Gastroesophageal sphincter (tissue), 4 donors: Measurements from ENCODE around the gene HBP1. TPM values are rescaled to one million over a fixed set of nuclear protein-coding genes. Genes with fewer than 3 reads are reported as not detected.
"Not testable (repeated sequence)": the region's sequence is repeated elsewhere in the genome, so short reads cannot be mapped to it uniquely, and the experiment has no call there.

Experiments
- ATAC-seq: fragments of 150-250 bp; one replicate; pipeline ENCODE4 v1.9.1; 2016; ENCODE audit warnings: mild to moderate bottlenecking, moderate library complexity
- H3K27ac ChIP-seq, 4 donors: fragments of 200-600 bp; sonication (generic) in 3 of 4; 1 replicate in 3 of 4; 2 replicates in 1 of 4; pipeline ENCODE4 v1.5.1; 2016 to 2019
- H3K27me3 ChIP-seq: fragments of 200-600 bp; sonication (generic); one replicate; pipeline ENCODE4 v1.5.1; 2019
- H3K36me3 ChIP-seq, 2 donors: fragments of 200-600 bp; sonication (generic); one replicate each; pipeline ENCODE4 v1.5.1; 2019; ENCODE audit warnings: control low read depth in 1 of 2
- H3K4me1 ChIP-seq, 3 donors: fragments of 200-600 bp; sonication (generic); 1 replicate in 2 of 3; 2 replicates in 1 of 3; pipeline ENCODE4 v1.5.1; 2016 to 2019; ENCODE audit warnings: control low read depth in 2 of 3
- H3K4me3 ChIP-seq, 2 donors: fragments of 200-600 bp; sonication (generic); one replicate each; pipeline ENCODE4 v1.5.1; 2019; ENCODE audit warnings: mild to moderate bottlenecking in 1 of 2, moderate library complexity in 1 of 2
- H3K9me3 ChIP-seq, 3 donors: fragments of 200-600 bp; sonication (generic); one replicate each; pipeline ENCODE4 v1.5.1; 2017 to 2019; ENCODE audit warnings: control low read depth in 2 of 3
- EP300 ChIP-seq: sonication (generic); formaldehyde crosslinking; IDR thresholded peaks from one replicate; pipeline ENCODE4 v1.6.1; 2017; ENCODE audit warnings: antibody characterized with exemption, mild to moderate bottlenecking
- POLR2A ChIP-seq, 2 donors: fragments of 450-650 bp; IDR thresholded peaks; one replicate each; pipeline ENCODE4 v1.6.1; 2017; ENCODE audit warnings: antibody characterized with exemption in 2 of 2, mild to moderate bottlenecking in 2 of 2, moderate library complexity in 1 of 2
- POLR2AphosphoS5 ChIP-seq: sonication (generic); formaldehyde crosslinking; IDR thresholded peaks from one replicate; pipeline ENCODE4 v1.6.1; 2017; ENCODE audit warnings: antibody characterized with exemption
- WGBS, 2 donors: methylation state at CpG; one replicate each; pipeline ENCODE4 v1.1.5; 2018; ENCODE audit warnings: low coverage in 1 of 2; 5-methylcytosine and 5-hydroxymethylcytosine counted together
- total RNA-seq, 4 donors: library from RNA; depleted of rRNA; stranded (reverse); fragments of >200 nt; gene quantifications; one replicate each; pipeline ENCODE4 v1.1.0, GENCODE V29; 2016
- TF ChIP-seq, protein P1 (sequence below), 4 experiments: fragments of 200-600 bp in 2 of 4; fragments of 450-650 bp in 2 of 4; sonication (generic) in 1 of 4; IDR thresholded peaks; one replicate each; pipeline ENCODE4 v1.5.1; 2017 to 2019; ENCODE audit warnings: antibody characterized with exemption in 4 of 4, mild to moderate bottlenecking in 2 of 4, moderate library complexity in 2 of 4

HBP1 gene
- total RNA-seq, 4 donors from 2014 or later: 57.1 to 126 (median 118) TPM

DNA sequence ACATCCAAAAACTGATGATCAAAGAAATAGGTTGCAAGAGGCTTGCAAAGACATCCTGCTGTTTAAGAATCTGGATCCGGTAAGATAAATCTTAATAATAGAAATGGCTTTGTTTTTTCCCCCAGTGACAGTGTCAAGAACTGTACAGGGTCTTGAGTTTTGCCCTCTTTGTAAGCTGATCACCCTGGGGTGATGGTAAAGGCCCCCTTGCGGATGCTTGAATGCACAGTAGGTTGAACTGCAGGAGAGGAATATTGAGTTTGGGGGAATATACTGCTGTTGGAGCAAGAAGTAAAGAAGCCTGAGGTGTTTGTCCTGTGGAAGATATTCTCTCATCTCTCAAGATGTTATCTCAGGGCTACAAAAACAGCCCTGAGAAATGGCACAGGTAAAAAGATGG is 40.6 kb upstream of the HBP1 start:
- no peak for ATAC-seq

DNA sequence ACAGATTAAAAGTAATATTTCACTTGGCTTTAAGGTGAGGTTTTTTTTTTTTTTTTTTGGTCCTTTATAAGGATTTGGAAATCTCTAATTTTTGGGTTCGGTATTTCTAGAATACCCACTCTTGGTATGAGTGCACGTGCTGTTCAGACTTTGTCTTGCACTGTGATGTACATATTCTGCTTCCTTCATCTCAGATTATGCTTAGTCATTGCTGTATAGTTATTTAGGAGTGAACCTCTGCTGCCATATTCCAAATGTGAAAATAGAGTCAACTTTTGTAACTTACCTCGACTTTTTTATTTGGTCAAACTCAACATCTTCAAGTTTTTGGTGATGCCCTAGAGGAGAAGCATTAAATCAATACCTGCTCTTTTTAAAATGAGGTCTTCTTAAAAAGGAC is 40.1 kb upstream of the HBP1 start:
- no peak for ATAC-seq
- Histone ChIP-seq H3K9me3 (no peaks in the 10 kb centered on the region), H3K27ac (no peak overlapping the region), H3K27me3 (no peaks in the 10 kb centered on the region), H3K36me3 (peaks cover 0 to 3% of the 10 kb centered on the region in 2 donors), H3K4me3 (no peak overlapping the region), H3K4me1 (peaks cover 0 to 7% (median 0%) of the 10 kb centered on the region in 3 donors)
- TF ChIP-seq POLR2AphosphoS5 (no peak), EP300 (no peak), POLR2A (IDR thresholded peaks at IDR 0.05) (no peak)
- TF ChIP-seq, protein P1, sequence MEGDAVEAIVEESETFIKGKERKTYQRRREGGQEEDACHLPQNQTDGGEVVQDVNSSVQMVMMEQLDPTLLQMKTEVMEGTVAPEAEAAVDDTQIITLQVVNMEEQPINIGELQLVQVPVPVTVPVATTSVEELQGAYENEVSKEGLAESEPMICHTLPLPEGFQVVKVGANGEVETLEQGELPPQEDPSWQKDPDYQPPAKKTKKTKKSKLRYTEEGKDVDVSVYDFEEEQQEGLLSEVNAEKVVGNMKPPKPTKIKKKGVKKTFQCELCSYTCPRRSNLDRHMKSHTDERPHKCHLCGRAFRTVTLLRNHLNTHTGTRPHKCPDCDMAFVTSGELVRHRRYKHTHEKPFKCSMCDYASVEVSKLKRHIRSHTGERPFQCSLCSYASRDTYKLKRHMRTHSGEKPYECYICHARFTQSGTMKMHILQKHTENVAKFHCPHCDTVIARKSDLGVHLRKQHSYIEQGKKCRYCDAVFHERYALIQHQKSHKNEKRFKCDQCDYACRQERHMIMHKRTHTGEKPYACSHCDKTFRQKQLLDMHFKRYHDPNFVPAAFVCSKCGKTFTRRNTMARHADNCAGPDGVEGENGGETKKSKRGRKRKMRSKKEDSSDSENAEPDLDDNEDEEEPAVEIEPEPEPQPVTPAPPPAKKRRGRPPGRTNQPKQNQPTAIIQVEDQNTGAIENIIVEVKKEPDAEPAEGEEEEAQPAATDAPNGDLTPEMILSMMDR (IDR thresholded peaks at IDR 0.05): no peak
- WGBS, 2 donors: 90 to 97% methylated on average over 1 to 3 of the region's 3 CpGs

More for the DNA sequence above, 40.6 kb upstream of the HBP1 start:
- WGBS, 2 donors: 91 to 93% methylated on average over 2 of the region's 2 CpGs
- no peak overlapping the region for H3K27ac ChIP-seq
- no peak overlapping the region for H3K4me3 ChIP-seq
- peaks cover 0 to 3% of the 10 kb centered on the region in 2 donors for H3K36me3 ChIP-seq
- H3K4me1 ChIP-seq: peaks cover 0 to 8% (median 0%) of the 10 kb centered on the region in 3 donors
- no peak for TF ChIP-seq POLR2AphosphoS5
- TF ChIP-seq EP300: no peak
- TF ChIP-seq, protein P1 (IDR thresholded peaks at IDR 0.05): no peak
- TF ChIP-seq POLR2A (IDR thresholded peaks at IDR 0.05): no peak
- H3K27me3 ChIP-seq: no peaks in the 10 kb centered on the region
- no peaks in the 10 kb centered on the region for H3K9me3 ChIP-seq

DNA sequence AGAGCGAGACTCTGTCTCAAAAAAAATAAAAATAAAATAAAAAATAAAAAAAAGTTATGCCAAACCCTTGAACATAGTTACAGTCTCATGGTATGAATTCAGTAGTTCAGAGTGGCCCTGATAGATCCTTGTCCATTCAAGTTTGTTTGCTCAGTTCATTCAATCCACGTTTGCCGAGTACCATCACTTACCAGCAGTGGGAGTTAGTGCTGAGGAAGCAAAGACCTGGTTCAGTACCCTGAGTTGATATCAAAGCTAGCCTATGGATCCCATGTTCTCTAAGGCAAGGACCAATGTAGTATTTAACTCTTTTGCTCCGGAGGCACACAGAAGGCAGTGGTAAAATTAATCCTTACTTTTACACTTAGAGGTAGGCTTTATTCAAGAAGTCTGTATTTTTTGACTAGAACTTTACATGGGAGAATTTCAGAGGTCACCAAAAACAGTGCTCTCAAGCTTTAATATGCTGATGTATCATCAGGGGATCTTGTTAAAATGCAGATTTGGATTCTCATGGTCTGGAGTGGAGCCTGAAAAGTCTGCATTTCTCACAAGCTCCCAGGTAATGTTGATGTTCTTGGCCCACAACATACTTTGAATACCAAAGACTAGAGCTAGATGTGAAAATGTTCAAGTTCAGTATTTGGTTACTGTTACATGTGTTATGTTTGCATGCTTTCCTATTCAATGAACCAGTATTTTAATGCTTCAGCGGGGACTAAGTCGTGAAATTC is 38.1 kb upstream of the HBP1 start:
- WGBS, 2 donors: 76 to 77% methylated on average over 5 of the region's 6 CpGs
- Histone ChIP-seq H3K36me3 (peaks cover 0 to 3% of the 10 kb centered on the region in 2 donors), H3K27me3 (no peaks in the 10 kb centered on the region), H3K4me3 (no peak overlapping the region), H3K27ac (no peak overlapping the region), H3K4me1 (peaks cover 0 to 1% (median 0%) of the 10 kb centered on the region in 3 donors), H3K9me3 (no peaks in the 10 kb centered on the region)
- no peak for TF ChIP-seq POLR2AphosphoS5
- ATAC-seq: no peak

DNA sequence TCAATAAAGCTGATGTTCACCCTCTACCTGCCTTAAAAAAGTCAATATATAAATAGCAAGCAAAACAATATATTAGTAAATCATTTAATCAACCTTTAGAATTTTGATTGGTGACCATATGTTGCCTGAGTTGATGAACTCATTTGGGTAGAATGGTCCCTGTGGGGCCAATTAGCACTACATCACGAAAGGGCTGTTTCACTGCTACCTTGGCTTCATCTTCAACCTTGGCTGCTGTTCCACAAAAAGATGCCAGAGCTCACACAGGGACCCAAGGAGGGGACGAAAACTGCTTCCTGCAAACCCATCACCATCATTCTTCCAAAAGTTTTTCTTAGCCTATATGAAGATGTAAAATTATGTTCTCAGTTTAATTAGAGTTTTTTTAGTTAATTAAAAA is 35.4 kb upstream of the HBP1 start:
- ATAC-seq: no peak
- Histone ChIP-seq H3K27me3 (no peaks in the 10 kb centered on the region), H3K4me3 (no peak overlapping the region), H3K27ac (no peak overlapping the region), H3K9me3 (no peaks in the 10 kb centered on the region), H3K36me3 (peaks cover 0 to 3% of the 10 kb centered on the region in 2 donors), H3K4me1 (peaks cover 0 to 5% (median 0%) of the 10 kb centered on the region in 3 donors)
- TF ChIP-seq EP300: no peak
- TF ChIP-seq POLR2AphosphoS5: no peak
- TF ChIP-seq, protein P1 (IDR thresholded peaks at IDR 0.05): no peak
- TF ChIP-seq POLR2A (IDR thresholded peaks at IDR 0.05): no peak
- 79 to 91% methylated on average over 2 of the region's 2 CpGs for WGBS, 2 donors

DNA sequence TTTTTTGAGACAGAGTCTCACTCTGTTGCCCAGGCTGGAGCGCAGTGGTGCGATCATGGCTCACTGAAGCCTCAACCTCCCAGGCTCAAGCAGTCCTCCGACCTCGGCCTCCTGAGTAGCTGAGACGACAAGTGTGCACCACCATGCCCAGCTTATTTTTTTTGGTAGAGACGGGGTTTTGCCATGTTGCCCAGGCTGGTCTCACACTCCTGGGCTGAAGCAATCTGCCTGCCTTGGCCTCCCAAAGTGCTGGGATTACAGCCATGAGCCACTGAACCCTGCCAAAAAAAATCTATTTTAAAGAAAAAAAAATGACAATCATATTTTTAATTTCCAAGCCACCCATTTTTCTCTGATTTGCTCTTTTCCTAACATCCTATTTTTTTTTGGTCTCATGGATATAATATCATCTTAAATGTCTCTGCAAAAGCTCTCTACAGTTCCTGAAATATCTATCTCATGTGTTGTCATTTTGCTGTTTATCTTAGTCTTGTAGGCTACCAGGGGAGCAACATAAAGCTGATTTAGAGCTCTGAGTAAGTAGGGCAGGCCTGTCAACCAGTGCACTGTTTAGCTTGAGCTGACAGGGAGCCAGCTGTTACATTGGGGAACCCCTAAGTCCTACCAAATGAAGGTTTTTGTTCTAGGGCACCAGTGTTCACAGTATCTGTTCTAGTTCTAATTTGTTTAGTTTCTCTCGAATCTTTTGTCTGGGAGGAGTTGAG is 29.9 kb upstream of the HBP1 start:
- Histone ChIP-seq H3K36me3 (no peaks in the 10 kb centered on the region), H3K4me1 (peaks cover 0 to 19% (median 0%) of the 10 kb centered on the region in 3 donors), H3K27me3 (no peaks in the 10 kb centered on the region), H3K27ac (no peak overlapping the region), H3K9me3 (no peaks in the 10 kb centered on the region), H3K4me3 (no peak overlapping the region)
- no peak for ATAC-seq
- TF ChIP-seq, protein P1 (IDR thresholded peaks at IDR 0.05): no peak
- no peak for TF ChIP-seq EP300
- TF ChIP-seq POLR2A (IDR thresholded peaks at IDR 0.05): no peak
- TF ChIP-seq POLR2AphosphoS5: no peak
- 60 to 83% methylated on average over 1 to 4 of the region's 7 CpGs for WGBS, 2 donors

DNA sequence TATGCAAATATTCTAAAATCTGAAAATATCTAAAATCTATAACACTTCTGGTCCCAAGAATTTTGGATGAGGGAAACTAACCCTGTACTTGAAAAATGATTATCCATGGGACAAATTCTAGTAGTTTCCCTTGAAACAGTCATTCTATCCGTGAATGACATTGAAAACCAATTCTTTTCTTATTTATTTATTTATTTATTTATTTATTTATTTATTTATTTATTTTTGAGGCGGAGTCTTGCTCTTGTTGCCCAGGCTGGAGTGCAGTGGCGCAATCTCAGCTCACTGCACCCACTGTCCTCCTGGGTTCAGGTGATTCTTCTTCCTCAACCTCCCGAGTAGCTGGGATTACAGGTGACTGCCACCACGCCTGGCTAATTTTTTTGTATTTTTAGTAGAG is 24.9 kb upstream of the HBP1 start:
- H3K9me3 ChIP-seq, H3K27ac ChIP-seq, H3K27me3 ChIP-seq, H3K4me3 ChIP-seq, ATAC-seq, H3K36me3 ChIP-seq: not testable (repeated sequence)
- peaks cover 0 to 30% (median 2%) of the 10 kb centered on the region in 3 donors for H3K4me1 ChIP-seq
- 71% methylated on average over 3 of the region's 5 CpGs for WGBS, 2 donors
